Lower leg skin (tissue), 3 donors: Measurements from ENCODE around the gene VEZT.

ENCODE experiments used
- CTCF ChIP-seq, 3 donors: fragments of 450-650 bp; IDR thresholded peaks; one replicate each; pipeline ENCODE4 v1.5.1; 2016; ENCODE audit warnings: antibody characterized with exemption in 3 of 3, mild to moderate bottlenecking in 3 of 3, moderate library complexity in 2 of 3
- POLR2A ChIP-seq, 2 donors: fragments of 450-650 bp; IDR thresholded peaks; one replicate each; pipeline ENCODE4 v1.6.1; 2016 to 2017; ENCODE audit warnings: antibody characterized with exemption in 2 of 2, mild to moderate bottlenecking in 1 of 2, moderate library complexity in 1 of 2

DNA sequence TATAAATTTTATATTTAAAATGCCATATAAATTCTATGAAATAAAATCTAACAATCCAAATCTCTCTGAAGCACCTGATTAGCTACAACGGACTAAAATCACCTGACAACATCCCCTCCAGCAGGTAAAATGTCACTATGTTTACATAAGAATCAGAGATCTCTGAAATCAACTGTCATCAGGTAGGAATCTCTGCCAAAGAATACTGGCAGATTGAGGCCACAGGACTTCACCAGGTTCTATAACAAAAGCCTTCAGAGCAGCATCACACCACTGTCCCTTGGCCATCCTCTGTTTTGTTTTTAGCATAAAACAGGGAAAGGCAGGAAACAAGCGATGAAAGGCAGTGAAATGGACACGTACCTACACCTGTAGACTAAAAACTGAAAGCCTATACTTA lies 22.5 kb upstream of the VEZT start:
- TF ChIP-seq POLR2A (IDR thresholded peaks at IDR 0.05), result no peak
- TF ChIP-seq CTCF (IDR thresholded peaks at IDR 0.05), result no peak
